Caco-2 (cell line): Measurements from ENCODE around the gene NRXN3. TPM values are rescaled to one million over a fixed set of nuclear protein-coding genes. Genes with fewer than 3 reads are reported as not detected.

Experiments used
- BruUV-seq: library from RNA; stranded (reverse); fragments of 400-500 nt; replicated peaks from 2 replicates; lab custom pipeline; 2021; lab: Mats Ljungman, UMichigan
- CTCF ChIA-PET: fragments of 300-600 bp; sonication (Branson Sonifier 250); formaldehyde crosslinking; loops from one replicate; lab custom pipeline; 2022; ENCODE audit warnings: antibody characterized with exemption; lab: Charles Lee
- POLR2A ChIA-PET: fragments of 300-600 bp; sonication (Branson Sonifier 250); formaldehyde crosslinking; loops from one replicate; lab custom pipeline; 2022; ENCODE audit warnings: antibody characterized with exemption; lab: Charles Lee
- DNase-seq, 2 experiments: peaks; one replicate each; pipeline versions ENCODE4 v3.0.0 to v3.0.0-alpha.2; 2020 to 2022
- H3K27me3 ChIP-seq: replicated peaks from 2 replicates; pipeline ENCODE4 v1.6.0; 2011; ENCODE audit warnings: low read length; ENCODE audit not compliant: control insufficient read depth, insufficient read depth
- H3K36me3 ChIP-seq: 2 replicates; pipeline ENCODE4 v1.5.1; 2011; ENCODE audit warnings: low read length; ENCODE audit not compliant: control insufficient read depth, insufficient read depth
- H3K4me1 ChIP-seq: fragments of 250-450 bp; sonication (Bioruptor Pico); 2 replicates; pipeline ENCODE4 v1.5.1; 2020; ENCODE audit warnings: mild to moderate bottlenecking
- H3K4me3 ChIP-seq: 2 replicates; pipeline ENCODE4 v1.5.1; 2011; ENCODE audit warnings: low read depth, mild to moderate bottlenecking, control low read depth, low read length
- H3K9me3 ChIP-seq: fragments of 250-450 bp; sonication (Bioruptor Pico); 2 replicates; pipeline ENCODE4 v1.5.1; 2020; ENCODE audit warnings: mild to moderate bottlenecking, moderate library complexity
- H3K27ac Mint-ChIP-seq: one replicate; pipeline ENCODE4 v1.8.0; 2022; ENCODE audit warnings: mixed read lengths; ENCODE audit not compliant: unreplicated experiment
- H3K27me3 Mint-ChIP-seq: one replicate; pipeline ENCODE4 v1.8.0; 2022; ENCODE audit warnings: mixed read lengths; ENCODE audit not compliant: insufficient read depth, unreplicated experiment
- H3K36me3 Mint-ChIP-seq: one replicate; pipeline ENCODE4 v1.8.0; 2022; ENCODE audit warnings: mild to moderate bottlenecking, mixed read lengths; ENCODE audit not compliant: insufficient read depth, unreplicated experiment
- H3K4me1 Mint-ChIP-seq: one replicate; pipeline ENCODE4 v1.8.0; 2022; ENCODE audit warnings: low read depth, mixed read lengths; ENCODE audit not compliant: unreplicated experiment
- H3K4me3 Mint-ChIP-seq: one replicate; pipeline ENCODE4 v1.8.0; 2022; ENCODE audit warnings: mild to moderate bottlenecking, moderate library complexity, mixed read lengths; ENCODE audit not compliant: unreplicated experiment
- H3K9me3 Mint-ChIP-seq: one replicate; pipeline ENCODE4 v1.8.0; 2022; ENCODE audit warnings: mixed read lengths; ENCODE audit not compliant: unreplicated experiment
- CTCF ChIP-seq, 2 experiments: fragments of 200-600 bp in 1 of 2; IDR thresholded peaks; 1 replicate in 1 of 2; 2 replicates in 1 of 2; pipeline versions ENCODE4 v1.5.1 to v1.8.0; 2011 to 2022; ENCODE audit warnings: antibody characterized with exemption in 1 of 2, control low read depth in 1 of 2, inconsistent platforms in 1 of 2, low read depth in 1 of 2, low read length in 1 of 2, mild to moderate bottlenecking in 1 of 2, moderate library complexity in 1 of 2; ENCODE audit not compliant: insufficient read depth in 1 of 2, severe bottlenecking in 1 of 2, unreplicated experiment in 1 of 2
- intact Hi-C: fragments of 100-400 bp; cut with micrococcal nuclease; formaldehyde crosslinking; loops from one replicate; pipeline ENCODE4 v1.10.0; 2022; ENCODE audit not compliant: unreplicated experiment
- total RNA-seq: library from RNA; stranded (reverse); gene quantifications from 2 replicates; pipeline ENCODE4 v1.2.3, GENCODE V29; 2022

The NRXN3 gene
- total RNA-seq, 1 experiment from 2014 or later: 12.4 TPM

DNA sequence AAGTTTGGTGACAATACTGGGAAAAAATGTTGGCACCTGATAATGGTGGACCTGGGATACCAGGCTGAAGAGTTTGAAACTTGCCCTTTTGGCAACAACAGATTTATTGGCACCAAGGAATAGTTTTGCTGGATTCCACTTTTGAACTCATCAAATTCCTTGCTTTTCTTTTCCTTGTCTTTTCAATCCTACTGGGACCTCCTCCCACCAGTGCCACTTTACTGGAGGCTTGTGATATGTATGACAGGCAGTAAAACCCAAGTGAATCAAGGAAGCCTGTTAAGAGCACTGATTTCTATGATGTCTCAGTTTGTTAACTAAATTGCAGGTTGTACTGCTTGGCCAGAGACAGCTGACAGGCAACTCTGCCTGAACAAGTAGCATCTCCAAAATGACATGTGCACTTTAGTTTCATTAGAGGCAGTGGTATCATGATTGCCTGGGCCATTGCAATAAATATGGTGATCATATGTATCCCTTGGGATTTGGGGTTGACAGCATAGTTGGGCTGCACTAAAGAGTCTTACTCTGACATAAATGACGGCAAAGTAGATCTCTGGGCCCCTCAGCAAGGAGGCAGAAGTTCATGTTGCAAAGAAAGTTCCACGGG, 1475.7 kb downstream of the NRXN3 start:
- no peaks in the 10 kb centered on the region for H3K36me3 Mint-ChIP-seq
- no TSS peak for BruUV-seq
- POLR2A ChIA-PET: no interaction called here
- intact Hi-C loops: no loop called here
- Histone ChIP-seq H3K27me3 (no peaks in the 10 kb centered on the region), H3K9me3 (no peaks in the 10 kb centered on the region), H3K4me3 (no peak overlapping the region), H3K36me3 (no peaks in the 10 kb centered on the region), H3K4me1 (no peaks in the 10 kb centered on the region)
- DNase-seq: no peak
- no peak overlapping the region for H3K4me3 Mint-ChIP-seq
- no peak for TF ChIP-seq CTCF (IDR thresholded peaks at IDR 0.05; ENCODE audit: insufficient read depth in 1 of 2, low read depth in 1 of 2, low read length in 1 of 2, severe bottlenecking in 1 of 2, unreplicated experiment in 1 of 2)
- H3K27me3 Mint-ChIP-seq: no peaks in the 10 kb centered on the region
- no peak overlapping the region for H3K27ac Mint-ChIP-seq
- H3K9me3 Mint-ChIP-seq: no peaks in the 10 kb centered on the region
- CTCF ChIA-PET: no interaction called here
- peaks cover 10% of the 10 kb centered on the region for H3K4me1 Mint-ChIP-seq

DNA sequence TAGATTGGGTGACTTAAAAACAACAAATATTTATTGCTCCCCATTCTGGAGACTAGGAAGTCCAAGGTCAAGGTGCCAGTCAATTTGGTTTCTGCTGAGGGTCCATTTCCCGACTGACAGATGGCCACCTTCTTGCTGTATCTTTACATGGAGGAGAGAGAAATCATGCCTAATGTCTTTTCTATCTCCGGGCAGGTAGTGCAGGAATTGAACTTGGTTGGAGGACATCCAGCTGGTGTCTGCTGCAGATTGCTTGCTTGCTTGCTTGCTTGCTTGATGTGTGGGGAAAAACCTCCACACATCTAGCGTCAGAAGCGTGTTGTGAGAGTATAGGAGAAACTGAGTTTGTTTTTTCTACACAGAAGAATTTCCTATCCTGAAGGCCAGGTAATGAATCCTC, 1479.7 kb downstream of the NRXN3 start:
- H3K27me3 Mint-ChIP-seq: no peaks in the 10 kb centered on the region
- no peaks in the 10 kb centered on the region for H3K36me3 ChIP-seq
- no peak for TF ChIP-seq CTCF (IDR thresholded peaks at IDR 0.05; ENCODE audit: insufficient read depth in 1 of 2, low read depth in 1 of 2, low read length in 1 of 2, severe bottlenecking in 1 of 2, unreplicated experiment in 1 of 2)
- BruUV-seq: no TSS peak
- intact Hi-C loops: no loop called here
- H3K4me3 Mint-ChIP-seq: no peak overlapping the region
- H3K36me3 Mint-ChIP-seq: no peaks in the 10 kb centered on the region
- no peak overlapping the region for H3K27ac Mint-ChIP-seq
- CTCF ChIA-PET: no interaction called here
- POLR2A ChIA-PET: no interaction called here
- DNase-seq: no peak
- H3K4me3 ChIP-seq: no peak overlapping the region
- no peaks in the 10 kb centered on the region for H3K4me1 ChIP-seq
- no peaks in the 10 kb centered on the region for H3K9me3 Mint-ChIP-seq
- no peaks in the 10 kb centered on the region for H3K27me3 ChIP-seq
- no peaks in the 10 kb centered on the region; the same call in 1 of the 2 replicates for H3K9me3 ChIP-seq
- no peaks in the 10 kb centered on the region for H3K4me1 Mint-ChIP-seq

GRCh38 chr14:79652513-79653307, 1482.5 kb downstream of the NRXN3 start:
- no peak for DNase-seq
- ChIA-PET POLR2A (no interaction called here), CTCF (no interaction called here)
- Histone ChIP-seq H3K4me3 (no peak overlapping the region), H3K36me3 (no peaks in the 10 kb centered on the region), H3K27me3 (no peaks in the 10 kb centered on the region), H3K4me1 (no peaks in the 10 kb centered on the region), H3K9me3 (no peaks in the 10 kb centered on the region; the same call in 1 of the 2 replicates)
- H3K36me3 Mint-ChIP-seq: no peaks in the 10 kb centered on the region
- H3K4me1 Mint-ChIP-seq: no peaks in the 10 kb centered on the region
- H3K27ac Mint-ChIP-seq: no peak overlapping the region
- intact Hi-C loops: no loop called here
- no TSS peak for BruUV-seq
- H3K4me3 Mint-ChIP-seq: no peak overlapping the region
- no peak for TF ChIP-seq CTCF (IDR thresholded peaks at IDR 0.05; ENCODE audit: insufficient read depth in 1 of 2, low read depth in 1 of 2, low read length in 1 of 2, severe bottlenecking in 1 of 2, unreplicated experiment in 1 of 2)
- no peaks in the 10 kb centered on the region for H3K27me3 Mint-ChIP-seq
- no peaks in the 10 kb centered on the region for H3K9me3 Mint-ChIP-seq
